K562 (cell line): ENCODE results near the gene RBM25.

Source experiments
- CBX3 ChIP-seq, 2 experiments: IDR thresholded peaks; 1 replicate in 1 of 2; 2 replicates in 1 of 2; pipeline ENCODE4 v1.6.1; 2012; ENCODE audit warnings: inconsistent platforms in 2 of 2, low read length in 2 of 2, borderline replicate concordance in 1 of 2, control low read depth in 1 of 2
- CTCF ChIP-seq, 3 experiments: IDR thresholded peaks in 2 of 3; conservative IDR thresholded peaks in 1 of 3; 2 replicates each; pipeline ENCODE4 v1.5.1; 2011 to 2012; ENCODE audit warnings: low read length in 3 of 3, mild to moderate bottlenecking in 3 of 3, control low read depth in 2 of 3, improper control_type of control experiment in 1 of 3, inconsistent platforms in 1 of 3, low read depth in 1 of 3, mixed read lengths in 1 of 3, moderate library complexity in 1 of 3; ENCODE audit not compliant: insufficient read depth in 2 of 3
- FOXK1 ChIP-seq: sonication (generic); formaldehyde crosslinking; IDR thresholded peaks from 2 replicates; pipeline ENCODE4 v1.8.0; 2022; ENCODE audit warnings: missing genetic modification reagents, mild to moderate bottlenecking, borderline replicate concordance
- NFYB ChIP-seq: IDR thresholded peaks from 2 replicates; pipeline ENCODE4 v1.6.1; 2011; ENCODE audit warnings: mild to moderate bottlenecking, moderate library complexity; ENCODE audit not compliant: insufficient read length; ENCODE audit errors: extremely low read depth
- POLR2AphosphoS2 ChIP-seq: IDR thresholded peaks from 2 replicates; pipeline ENCODE4 v1.6.1; 2012; ENCODE audit warnings: low read length, improper control_type of control experiment
- TAF1 ChIP-seq: IDR thresholded peaks from 2 replicates; pipeline ENCODE4 v1.6.1; 2011; ENCODE audit warnings: mild to moderate bottlenecking, low read length, moderate library complexity; ENCODE audit not compliant: insufficient read depth, control insufficient read depth, severe bottlenecking; ENCODE audit errors: extremely low read depth
- TCF15 ChIP-seq: fragments of 250-450 bp; sonication (Bioruptor Pico); IDR thresholded peaks from 2 replicates; pipeline ENCODE4 v1.8.0; 2022; ENCODE audit warnings: moderate library complexity, mild to moderate bottlenecking, inconsistent platforms
- YY1 ChIP-seq, 3 experiments: IDR thresholded peaks; 2 replicates each; pipeline ENCODE4 v1.6.1; 2011; ENCODE audit warnings: low read length in 2 of 3, mild to moderate bottlenecking in 2 of 3, moderate library complexity in 2 of 3, borderline replicate concordance in 1 of 3, control low read depth in 1 of 3, low read depth in 1 of 3; ENCODE audit not compliant: insufficient read depth in 3 of 3, insufficient replicate concordance in 2 of 3, control insufficient read depth in 1 of 3, insufficient read length in 1 of 3; ENCODE audit errors: extremely low read depth in 1 of 3

- TF ChIP-seq NFYB (no peak), TAF1 (no peak), FOXK1 (CRISPR knock-in tag) (no peak), CBX3 (IDR thresholded peaks at IDR 0.05; ENCODE audit: borderline replicate concordance in 1 of 2, low read length in 2 of 2) (no peak), POLR2AphosphoS2 (no peak), TCF15 (no peak), YY1 (IDR thresholded peaks at IDR 0.05; ENCODE audit: borderline replicate concordance in 1 of 3, control insufficient read depth in 1 of 3, extremely low read depth in 1 of 3, insufficient read depth in 3 of 3, insufficient read length in 1 of 3, insufficient replicate concordance in 2 of 3, low read depth in 1 of 3, low read length in 2 of 3) (no peak), CTCF (IDR thresholded peaks at IDR 0.05 in 2 of 3, conservative IDR thresholded peaks at IDR 0.05 in 1 of 3; ENCODE audit: insufficient read depth in 2 of 3, low read depth in 1 of 3, low read length in 3 of 3) (no peak)
These were observed 32.0 kb upstream of the RBM25 start for GRCh38 chr14:73026243-73026844.
